RWPE2 (cell line): ENCODE results near the gene RAB24.

ENCODE experiments used
- ATAC-seq: fragments of 200-7000 bp; cut with Tn5 transposase; 3 replicates; pipeline ENCODE4 v1.9.1; 2021; ENCODE audit warnings: low read depth
- DNase-seq: peaks from one replicate; pipeline ENCODE4 v3.0.0-alpha.2; 2020; ENCODE audit warnings: low spot score
- H3K27ac ChIP-seq: fragments of 450-650 bp; 2 replicates; pipeline ENCODE4 v1.5.1; 2017; ENCODE audit warnings: mild to moderate bottlenecking; ENCODE audit not compliant: poor library complexity, severe bottlenecking
- H3K27me3 ChIP-seq: fragments of 250-450 bp; sonication (Bioruptor Pico); 2 replicates; pipeline ENCODE4 v1.5.1; 2021; ENCODE audit warnings: mild to moderate bottlenecking, moderate library complexity; ENCODE audit not compliant: insufficient read depth, poor library complexity, severe bottlenecking
- H3K36me3 ChIP-seq: fragments of 250-450 bp; sonication (Bioruptor Pico); 2 replicates; pipeline ENCODE4 v1.5.1; 2020; ENCODE audit warnings: low read depth, mild to moderate bottlenecking, moderate library complexity
- H3K4me1 ChIP-seq: fragments of 250-450 bp; sonication (Bioruptor Pico); 2 replicates; pipeline ENCODE4 v1.5.1; 2021; ENCODE audit warnings: mild to moderate bottlenecking, moderate library complexity; ENCODE audit not compliant: insufficient read depth, poor library complexity, severe bottlenecking
- H3K4me3 ChIP-seq: fragments of 250-450 bp; sonication (Bioruptor Pico); 2 replicates; pipeline ENCODE4 v1.5.1; 2021; ENCODE audit warnings: mild to moderate bottlenecking, moderate library complexity; ENCODE audit not compliant: severe bottlenecking
- H3K9me3 ChIP-seq: fragments of 250-450 bp; sonication (Bioruptor Pico); 2 replicates; pipeline ENCODE4 v1.5.1; 2021; ENCODE audit warnings: mild to moderate bottlenecking, moderate library complexity; ENCODE audit not compliant: severe bottlenecking
- TF ChIP-seq, protein P1 (sequence below): fragments of 450-650 bp; IDR thresholded peaks from one replicate; pipeline ENCODE4 v1.5.1; 2017; ENCODE audit warnings: mild to moderate bottlenecking, moderate library complexity; ENCODE audit not compliant: poor library complexity, severe bottlenecking

RAB24 gene

DNA sequence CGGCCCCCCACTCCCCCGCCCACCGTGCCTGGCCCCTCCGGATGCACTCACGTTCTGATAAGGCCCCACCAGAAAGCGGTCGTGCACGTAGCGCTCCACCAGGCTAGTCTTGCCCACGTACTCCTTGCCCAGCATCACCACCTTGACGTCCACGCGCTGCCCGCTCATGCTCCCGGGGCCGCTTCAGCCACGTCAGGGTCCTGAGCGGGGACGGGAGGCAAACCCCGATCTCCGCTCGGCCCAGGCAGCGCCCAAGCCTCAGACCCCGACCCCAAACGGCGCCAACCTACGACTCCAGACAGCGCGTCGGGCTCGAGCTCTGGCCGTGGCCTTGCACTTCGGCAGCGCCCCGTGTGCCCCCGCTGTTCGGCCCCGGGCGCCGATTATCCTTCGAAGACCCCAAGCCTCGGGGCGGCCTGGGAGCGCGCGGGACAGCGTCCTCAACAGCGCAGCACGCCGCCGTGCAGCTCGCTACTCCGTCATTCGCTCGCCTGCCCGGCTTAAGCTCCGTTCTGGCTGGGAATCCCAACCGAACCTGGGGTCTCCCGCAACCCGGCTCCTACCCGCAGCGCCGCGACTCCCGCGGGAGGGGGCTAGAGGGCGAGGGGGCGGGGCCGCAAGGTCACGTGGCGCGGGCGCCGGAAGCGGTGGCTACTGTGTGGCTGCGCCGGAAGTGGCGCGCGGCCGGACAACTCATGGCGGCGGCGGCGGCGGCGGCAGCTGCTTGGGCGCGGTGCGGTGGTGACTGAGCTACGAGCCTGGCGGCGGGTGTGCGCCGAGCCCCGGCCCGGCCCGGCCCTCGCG, at the start of gene RAB24, which contains the start of gene PRELID1:
Gene RAB24 (minus strand): TSS at position 599 of the 804 bp plus-strand sequence. CDS start 431 bp downstream, at position 168.
Gene PRELID1 (plus strand): TSS at position 679 of the 804 bp plus-strand sequence. CDS start 187 bp downstream, outside the sequence.
- TF ChIP-seq, protein P1, sequence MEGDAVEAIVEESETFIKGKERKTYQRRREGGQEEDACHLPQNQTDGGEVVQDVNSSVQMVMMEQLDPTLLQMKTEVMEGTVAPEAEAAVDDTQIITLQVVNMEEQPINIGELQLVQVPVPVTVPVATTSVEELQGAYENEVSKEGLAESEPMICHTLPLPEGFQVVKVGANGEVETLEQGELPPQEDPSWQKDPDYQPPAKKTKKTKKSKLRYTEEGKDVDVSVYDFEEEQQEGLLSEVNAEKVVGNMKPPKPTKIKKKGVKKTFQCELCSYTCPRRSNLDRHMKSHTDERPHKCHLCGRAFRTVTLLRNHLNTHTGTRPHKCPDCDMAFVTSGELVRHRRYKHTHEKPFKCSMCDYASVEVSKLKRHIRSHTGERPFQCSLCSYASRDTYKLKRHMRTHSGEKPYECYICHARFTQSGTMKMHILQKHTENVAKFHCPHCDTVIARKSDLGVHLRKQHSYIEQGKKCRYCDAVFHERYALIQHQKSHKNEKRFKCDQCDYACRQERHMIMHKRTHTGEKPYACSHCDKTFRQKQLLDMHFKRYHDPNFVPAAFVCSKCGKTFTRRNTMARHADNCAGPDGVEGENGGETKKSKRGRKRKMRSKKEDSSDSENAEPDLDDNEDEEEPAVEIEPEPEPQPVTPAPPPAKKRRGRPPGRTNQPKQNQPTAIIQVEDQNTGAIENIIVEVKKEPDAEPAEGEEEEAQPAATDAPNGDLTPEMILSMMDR: peak; percentile 60
- Histone ChIP-seq H3K4me3 (peak within 1 kb of the TSS; percentile 83), H3K27me3 (no peaks in the 10 kb centered on the region), H3K36me3 (peaks cover 31% of the 10 kb centered on the region), H3K9me3 (no peaks in the 10 kb centered on the region), H3K27ac (peak within 1 kb of the TSS; percentile 75), H3K4me1 (peaks cover 28% of the 10 kb centered on the region)
- ATAC-seq: peak; percentile 26
- peak; percentile 84 for DNase-seq

- DNase-seq (no peak), ATAC-seq (no peak)
- H3K4me1 ChIP-seq: peaks cover 15% of the 10 kb centered on the region
- no peaks in the 10 kb centered on the region for H3K9me3 ChIP-seq
- H3K27ac ChIP-seq: no peak overlapping the region
- no peak overlapping the region for H3K4me3 ChIP-seq
- H3K36me3 ChIP-seq: peaks cover 24% of the 10 kb centered on the region
- TF ChIP-seq, protein P1: no peak
- H3K27me3 ChIP-seq: no peaks in the 10 kb centered on the region
Observed at GRCh38 chr5:177353093-177353492, 49.6 kb upstream of the RAB24 start.

DNA sequence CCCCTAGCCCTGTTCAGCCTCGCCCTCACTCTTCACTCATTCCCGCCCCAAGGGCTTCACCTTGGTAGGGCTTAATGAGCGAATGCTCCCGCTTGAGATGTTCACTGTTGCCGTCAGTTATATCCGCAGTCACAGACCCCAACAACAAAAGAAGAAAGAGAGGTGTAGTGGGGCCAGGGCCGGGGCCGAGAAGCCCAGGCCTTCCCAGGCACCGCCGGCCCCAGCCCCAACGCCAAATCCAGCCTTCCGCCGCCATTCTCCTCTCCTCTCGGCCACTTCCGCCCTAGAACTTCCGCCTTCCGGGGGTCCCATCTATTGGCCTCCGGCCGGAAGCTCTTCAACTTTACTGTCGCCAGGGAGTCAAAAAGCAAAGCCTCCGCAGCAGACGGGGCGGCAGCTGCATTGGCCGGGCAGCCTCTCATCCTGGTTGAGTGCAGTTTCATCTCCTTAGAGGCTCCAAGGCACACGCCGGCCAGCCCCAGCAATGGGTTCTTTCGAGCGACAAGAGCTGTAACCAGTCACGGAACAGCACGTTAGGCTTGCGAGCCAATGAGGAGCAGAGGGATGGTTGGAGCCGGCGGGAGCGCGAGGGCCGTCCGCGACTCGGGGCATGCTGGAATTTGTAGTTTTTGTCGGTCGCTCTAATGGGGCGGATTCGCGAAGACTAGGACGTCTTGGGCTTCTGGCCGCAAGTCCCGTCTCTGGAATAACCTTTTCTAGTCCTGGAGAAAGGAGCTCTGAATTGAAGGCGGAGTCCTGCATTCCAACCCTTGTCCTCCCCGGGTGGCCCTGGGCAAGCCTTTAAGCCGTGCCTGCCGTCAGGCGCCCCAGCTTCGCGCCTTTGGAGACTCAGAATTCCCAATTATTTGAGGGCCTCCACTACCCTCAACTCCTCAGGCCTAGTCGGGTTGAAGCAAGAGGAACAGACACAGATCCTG, 48.1 kb upstream of the RAB24 start, which contains the start of gene LMAN2:
Gene LMAN2 (minus strand): TSS at position 277 of the 938 bp plus-strand sequence. CDS start 21 bp downstream, at position 256.
- H3K27me3 ChIP-seq: no peaks in the 10 kb centered on the region
- ATAC-seq: peak; percentile 99
- peak; percentile 96 for DNase-seq
- H3K9me3 ChIP-seq: no peaks in the 10 kb centered on the region
- peak within 1 kb of the TSS; percentile 77 for H3K4me3 ChIP-seq
- H3K4me1 ChIP-seq: peaks cover 12% of the 10 kb centered on the region
- H3K36me3 ChIP-seq: peaks cover 39% of the 10 kb centered on the region
- TF ChIP-seq, protein P1: no peak
- H3K27ac ChIP-seq: peak within 1 kb of the TSS; percentile 69

DNA sequence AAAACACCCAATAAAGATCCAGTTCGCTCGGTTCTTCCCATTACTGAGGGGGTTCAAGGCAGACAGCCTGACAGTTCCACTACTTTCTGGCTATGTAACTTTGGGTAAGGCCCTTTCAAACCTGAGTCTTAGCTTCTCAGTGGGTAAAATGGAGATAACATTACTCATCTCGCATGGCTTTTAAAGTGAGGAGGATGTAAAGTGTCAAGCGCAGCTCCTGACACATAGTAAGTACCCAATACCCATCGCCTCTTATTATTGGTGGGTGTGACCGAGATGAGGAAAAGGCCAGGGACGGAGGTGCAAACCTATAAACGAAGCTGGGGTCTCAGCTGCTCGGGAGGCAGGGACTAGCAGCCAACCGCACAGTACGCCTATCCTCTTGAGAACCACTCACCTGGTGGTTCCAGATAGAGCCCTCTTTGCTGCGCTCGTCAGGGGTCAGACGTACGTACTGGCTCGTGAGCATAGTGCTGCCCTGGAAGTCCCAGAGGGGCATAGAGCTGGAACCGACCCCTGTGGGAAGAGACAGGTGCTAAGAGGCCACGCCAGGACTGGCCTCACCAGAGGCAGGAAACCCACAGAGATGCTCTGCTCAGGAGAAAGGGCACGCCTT, 47.4 kb upstream of the RAB24 start:
- H3K27ac ChIP-seq: peak overlapping the region; percentile 69

More for the DNA sequence above, 47.4 kb upstream of the RAB24 start:
- TF ChIP-seq, protein P1: no peak
- Histone ChIP-seq H3K4me3 (peak overlapping the region; percentile 77), H3K36me3 (peaks cover 46% of the 10 kb centered on the region), H3K4me1 (peaks cover 12% of the 10 kb centered on the region), H3K27me3 (no peaks in the 10 kb centered on the region), H3K9me3 (no peaks in the 10 kb centered on the region)
- DNase-seq: no peak
- ATAC-seq: peak; percentile 1; the same call in 2 of the 3 replicates
